Mucosa of descending colon (tissue), 3 donors: ENCODE results near the gene R3HDM4. TPM values are rescaled to one million over a fixed set of nuclear protein-coding genes. Genes with fewer than 3 reads are reported as not detected.

Experiments
- ATAC-seq: fragments of 200-7000 bp; cut with Tn5 transposase; one replicate; pipeline ENCODE4 v1.9.1; 2020; ENCODE audit warnings: mild to moderate bottlenecking, moderate library complexity
- DNase-seq, 3 donors: peaks; one replicate each; pipeline ENCODE4 v3.0.0-alpha.2; 2020
- H3K36me3 ChIP-seq: fragments of 200-600 bp; one replicate; pipeline ENCODE4 v1.8.0; 2021; ENCODE audit warnings: low read depth, mild to moderate bottlenecking
- H3K4me1 ChIP-seq: fragments of 200-600 bp; one replicate; pipeline ENCODE4 v1.8.0; 2021; ENCODE audit warnings: low read depth, mild to moderate bottlenecking
- H3K4me3 ChIP-seq: fragments of 200-600 bp; one replicate; pipeline ENCODE4 v1.8.0; 2021; ENCODE audit warnings: mild to moderate bottlenecking
- H3K9me3 ChIP-seq: fragments of 200-600 bp; one replicate; pipeline ENCODE4 v1.8.0; 2021; ENCODE audit warnings: mild to moderate bottlenecking
- intact Hi-C, 2 donors: fragments of 100-400 bp; cut with DNase I in 1 of 2; cut with micrococcal nuclease in 1 of 2; formaldehyde crosslinking; loops; one replicate each; pipeline versions ENCODE4 v1.11.0 to v1.11.1; 2022; cut with DNase I, micrococcal nuclease
- total RNA-seq, 3 donors: library from RNA; stranded (reverse); fragmentation: NEBNext Ultra II Directional in 2 of 3; extraction: Animal tissue kit (Norgen Biotek cat#: 25700) in 2 of 3; gene quantifications; one replicate each; pipeline versions ENCODE4 v1.2.1 to v1.2.4, GENCODE V29; 2021 to 2023
- TF ChIP-seq, protein P1 (sequence below): fragments of 200-600 bp; IDR thresholded peaks from one replicate; pipeline ENCODE4 v1.8.0; 2022; ENCODE audit warnings: antibody characterized with exemption, mild to moderate bottlenecking
- donor health status: DM: no; HTN: no; CAD: no; lungs with moderate emphysema.
- donor health status: DM: no; HTN: no; CAD: no.
- donor health status: DM: no; HTN: yes; CAD: no.

The R3HDM4 gene
- total RNA-seq, 3 donors from 2014 or later: 52.6 to 62.6 (median 54.8) TPM

DNA sequence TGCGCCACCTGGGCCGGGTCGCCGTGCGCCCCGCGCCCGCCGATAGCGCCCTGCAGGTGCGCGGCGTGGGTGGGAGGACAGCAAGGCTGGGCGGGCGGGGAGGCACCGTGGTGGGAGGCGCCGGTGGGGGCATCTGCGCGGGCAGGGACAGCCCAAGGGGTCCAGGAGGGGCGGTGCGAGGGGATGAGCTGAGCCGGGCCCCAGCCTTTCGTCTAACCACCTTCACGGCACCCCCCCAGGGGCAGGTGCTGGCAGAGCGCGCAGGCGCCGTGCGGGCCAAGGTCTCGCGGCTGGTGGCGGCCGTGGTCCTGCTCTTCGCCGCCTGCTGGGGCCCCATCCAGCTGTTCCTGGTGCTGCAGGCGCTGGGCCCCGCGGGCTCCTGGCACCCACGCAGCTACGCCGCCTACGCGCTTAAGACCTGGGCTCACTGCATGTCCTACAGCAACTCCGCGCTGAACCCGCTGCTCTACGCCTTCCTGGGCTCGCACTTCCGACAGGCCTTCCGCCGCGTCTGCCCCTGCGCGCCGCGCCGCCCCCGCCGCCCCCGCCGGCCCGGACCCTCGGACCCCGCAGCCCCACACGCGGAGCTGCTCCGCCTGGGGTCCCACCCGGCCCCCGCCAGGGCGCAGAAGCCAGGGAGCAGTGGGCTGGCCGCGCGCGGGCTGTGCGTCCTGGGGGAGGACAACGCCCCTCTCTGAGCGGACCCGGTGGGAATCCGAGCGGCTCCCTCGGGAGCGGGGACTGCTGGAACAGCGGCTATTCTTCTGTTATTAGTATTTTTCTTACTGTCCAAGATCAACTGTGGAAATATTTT is 7.2 kb upstream of the R3HDM4 start:
- Histone ChIP-seq H3K4me3 (no peak overlapping the region), H3K36me3 (no peaks in the 10 kb centered on the region), H3K4me1 (peaks cover 40% of the 10 kb centered on the region), H3K9me3 (no peaks in the 10 kb centered on the region)
- TF ChIP-seq, protein P1, sequence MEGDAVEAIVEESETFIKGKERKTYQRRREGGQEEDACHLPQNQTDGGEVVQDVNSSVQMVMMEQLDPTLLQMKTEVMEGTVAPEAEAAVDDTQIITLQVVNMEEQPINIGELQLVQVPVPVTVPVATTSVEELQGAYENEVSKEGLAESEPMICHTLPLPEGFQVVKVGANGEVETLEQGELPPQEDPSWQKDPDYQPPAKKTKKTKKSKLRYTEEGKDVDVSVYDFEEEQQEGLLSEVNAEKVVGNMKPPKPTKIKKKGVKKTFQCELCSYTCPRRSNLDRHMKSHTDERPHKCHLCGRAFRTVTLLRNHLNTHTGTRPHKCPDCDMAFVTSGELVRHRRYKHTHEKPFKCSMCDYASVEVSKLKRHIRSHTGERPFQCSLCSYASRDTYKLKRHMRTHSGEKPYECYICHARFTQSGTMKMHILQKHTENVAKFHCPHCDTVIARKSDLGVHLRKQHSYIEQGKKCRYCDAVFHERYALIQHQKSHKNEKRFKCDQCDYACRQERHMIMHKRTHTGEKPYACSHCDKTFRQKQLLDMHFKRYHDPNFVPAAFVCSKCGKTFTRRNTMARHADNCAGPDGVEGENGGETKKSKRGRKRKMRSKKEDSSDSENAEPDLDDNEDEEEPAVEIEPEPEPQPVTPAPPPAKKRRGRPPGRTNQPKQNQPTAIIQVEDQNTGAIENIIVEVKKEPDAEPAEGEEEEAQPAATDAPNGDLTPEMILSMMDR: no peak
- peak; percentile 32 for ATAC-seq
- peak in 2 of 3 donors; percentile 62 to 78 for DNase-seq
- intact Hi-C loops: loop anchor here (5.0 to 10.0 kb wide), 2 partner anchors 55 to 62 kb away; partner anchors contain the start of gene WDR18 (in 2 of the 2)

DNA sequence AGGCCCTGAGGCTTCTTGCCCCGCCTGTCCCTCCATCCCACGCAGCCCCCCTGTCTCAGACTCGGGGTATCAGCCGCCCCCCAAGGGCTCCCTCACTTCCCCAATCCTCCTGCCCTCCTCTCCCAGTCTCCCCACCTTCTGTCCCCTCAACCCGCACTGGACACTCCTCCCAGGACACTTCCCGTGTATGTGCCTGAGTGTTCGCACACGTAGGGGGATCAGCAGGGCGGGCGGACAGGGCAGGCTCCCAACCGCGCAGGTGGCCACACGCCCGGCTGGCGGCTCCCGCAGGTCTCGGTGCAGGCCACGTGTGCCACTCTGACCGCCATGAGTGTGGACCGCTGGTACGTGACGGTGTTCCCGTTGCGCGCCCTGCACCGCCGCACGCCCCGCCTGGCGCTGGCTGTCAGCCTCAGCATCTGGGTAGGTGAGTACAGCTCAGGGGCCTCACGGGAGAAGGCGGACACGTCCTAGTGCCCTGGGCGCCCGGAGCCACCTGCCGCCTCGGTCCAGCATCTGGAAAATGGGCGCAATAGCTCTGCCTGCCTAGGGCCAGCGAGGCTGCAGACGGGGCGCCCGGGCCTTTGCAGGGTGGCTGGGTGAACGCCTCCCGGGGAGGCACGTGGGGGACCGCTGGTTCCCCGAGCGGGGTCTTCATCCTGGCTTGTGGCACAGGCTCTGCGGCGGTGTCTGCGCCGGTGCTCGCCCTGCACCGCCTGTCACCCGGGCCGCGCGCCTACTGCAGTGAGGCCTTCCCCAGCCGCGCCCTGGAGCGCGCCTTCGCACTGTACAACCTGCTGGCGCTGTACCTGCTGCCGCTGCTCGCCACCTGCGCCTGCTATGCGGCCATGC is 6.4 kb upstream of the R3HDM4 start:
- peaks cover 40% of the 10 kb centered on the region for H3K4me1 ChIP-seq

DNA sequence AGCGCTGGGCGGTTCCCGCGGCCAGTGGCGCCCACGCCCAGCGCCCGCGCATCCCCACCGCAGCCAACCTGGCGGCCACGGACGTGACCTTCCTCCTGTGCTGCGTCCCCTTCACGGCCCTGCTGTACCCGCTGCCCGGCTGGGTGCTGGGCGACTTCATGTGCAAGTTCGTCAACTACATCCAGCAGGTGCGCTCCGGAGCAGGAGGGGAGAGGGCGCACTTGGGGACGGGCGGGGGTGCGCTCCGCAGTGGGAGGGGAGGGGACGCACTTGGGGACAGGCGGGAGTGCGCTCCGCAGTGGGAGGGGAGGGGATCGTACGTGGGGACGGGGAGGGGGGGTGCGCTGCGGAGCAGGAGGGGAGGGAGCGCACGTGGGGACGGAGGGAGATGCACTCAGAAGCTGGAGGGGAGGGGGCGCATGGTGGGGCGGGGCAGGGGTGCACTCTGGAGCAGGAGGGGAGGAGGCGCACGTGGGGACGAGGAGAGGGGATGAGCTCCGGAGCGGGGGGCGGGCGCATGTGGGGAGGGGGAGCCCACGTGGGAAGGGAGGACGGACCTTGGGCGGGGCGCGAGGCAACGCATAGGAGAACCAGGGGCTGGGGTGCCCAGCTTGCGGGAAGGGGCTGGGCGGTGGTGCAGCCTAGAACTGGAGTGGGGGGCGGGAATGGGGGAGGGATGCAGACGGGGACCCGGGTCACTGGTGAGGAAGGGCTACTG is 5.6 kb upstream of the R3HDM4 start:
- Histone ChIP-seq H3K9me3 (no peaks in the 10 kb centered on the region), H3K36me3 (no peaks in the 10 kb centered on the region), H3K4me1 (peaks cover 41% of the 10 kb centered on the region), H3K4me3 (no peak overlapping the region)
- DNase-seq (peak in 1 of 3 donors; percentile 74), ATAC-seq (no peak)
- TF ChIP-seq, protein P1: no peak
- intact Hi-C loops: loop anchor here in 1 of 2 donors (5.0 kb wide), 2 partner anchors 56 to 146 kb away; no protein-coding TSS in a partner anchor

More for the DNA sequence above, 6.4 kb upstream of the R3HDM4 start:
- intact Hi-C loops: loop anchor here (5.0 to 10.0 kb wide), 4 partner anchors 55 to 147 kb away; partner anchors contain the start of gene WDR18 (in 2 of the 2)
- DNase-seq (peak; percentile 53 to 74 (median 66)), ATAC-seq (peak; percentile 62)
- H3K4me3 ChIP-seq: no peak overlapping the region
- H3K36me3 ChIP-seq: no peaks in the 10 kb centered on the region
- TF ChIP-seq, protein P1: no peak
- H3K9me3 ChIP-seq: no peaks in the 10 kb centered on the region

DNA sequence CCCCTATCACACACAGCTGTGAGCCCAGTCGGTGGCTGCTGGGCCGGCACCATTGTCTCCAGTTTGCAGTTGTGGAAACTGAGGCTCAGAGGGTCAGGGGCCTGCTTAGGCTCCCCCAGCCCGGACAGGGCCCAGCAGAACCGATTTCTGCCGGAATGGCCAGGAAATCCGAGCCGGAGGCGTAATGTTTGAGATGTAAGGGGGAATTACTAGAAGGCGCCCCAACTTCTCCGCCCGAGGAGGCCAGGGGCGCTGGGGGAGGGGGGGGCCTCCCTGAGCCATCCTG is 5.1 kb upstream of the R3HDM4 start:
- no peak for DNase-seq
- H3K9me3 ChIP-seq: no peaks in the 10 kb centered on the region
- TF ChIP-seq, protein P1: no peak
- intact Hi-C loops: loop anchor here in 1 of 2 donors (5.0 kb wide), 2 partner anchors 56 to 146 kb away; no protein-coding TSS in a partner anchor
- H3K36me3 ChIP-seq: no peaks in the 10 kb centered on the region
- no peak overlapping the region for H3K4me3 ChIP-seq
- ATAC-seq: no peak
- peaks cover 43% of the 10 kb centered on the region for H3K4me1 ChIP-seq
